ENCODE data around the gene JPH3.

DNA sequence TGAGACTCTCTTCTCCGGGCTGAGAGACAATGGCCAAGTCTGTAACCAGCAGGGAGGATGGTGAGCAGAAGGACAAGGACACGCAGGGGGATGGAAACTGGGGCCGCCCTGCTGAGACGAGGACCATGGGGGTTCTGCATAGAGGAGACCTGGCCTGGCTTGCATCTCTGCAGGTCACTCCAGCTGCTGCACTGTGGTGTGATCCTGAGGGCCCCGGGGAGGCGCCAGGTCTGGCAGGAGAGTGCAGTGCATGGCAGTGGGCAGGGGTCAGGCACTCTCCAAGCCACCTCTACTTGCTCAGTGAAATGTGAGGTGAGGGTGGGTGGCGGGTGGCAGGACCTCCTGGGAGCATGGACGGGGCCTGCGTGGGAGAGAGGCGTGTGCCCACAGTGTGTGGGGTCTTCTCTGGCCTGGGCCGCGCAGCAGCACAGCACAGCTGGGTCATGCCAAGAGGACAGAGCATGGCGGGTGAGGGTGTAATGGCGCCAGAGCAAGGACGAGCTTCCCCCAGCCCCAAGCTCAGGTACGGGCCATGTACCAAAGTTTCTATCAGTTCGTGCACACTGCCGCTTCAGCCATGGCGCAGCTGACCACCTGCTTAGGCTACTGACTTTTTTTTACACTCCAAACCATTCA lies 120.4 kb downstream of the JPH3 start:
- TF ChIP-seq, protein P1, sequence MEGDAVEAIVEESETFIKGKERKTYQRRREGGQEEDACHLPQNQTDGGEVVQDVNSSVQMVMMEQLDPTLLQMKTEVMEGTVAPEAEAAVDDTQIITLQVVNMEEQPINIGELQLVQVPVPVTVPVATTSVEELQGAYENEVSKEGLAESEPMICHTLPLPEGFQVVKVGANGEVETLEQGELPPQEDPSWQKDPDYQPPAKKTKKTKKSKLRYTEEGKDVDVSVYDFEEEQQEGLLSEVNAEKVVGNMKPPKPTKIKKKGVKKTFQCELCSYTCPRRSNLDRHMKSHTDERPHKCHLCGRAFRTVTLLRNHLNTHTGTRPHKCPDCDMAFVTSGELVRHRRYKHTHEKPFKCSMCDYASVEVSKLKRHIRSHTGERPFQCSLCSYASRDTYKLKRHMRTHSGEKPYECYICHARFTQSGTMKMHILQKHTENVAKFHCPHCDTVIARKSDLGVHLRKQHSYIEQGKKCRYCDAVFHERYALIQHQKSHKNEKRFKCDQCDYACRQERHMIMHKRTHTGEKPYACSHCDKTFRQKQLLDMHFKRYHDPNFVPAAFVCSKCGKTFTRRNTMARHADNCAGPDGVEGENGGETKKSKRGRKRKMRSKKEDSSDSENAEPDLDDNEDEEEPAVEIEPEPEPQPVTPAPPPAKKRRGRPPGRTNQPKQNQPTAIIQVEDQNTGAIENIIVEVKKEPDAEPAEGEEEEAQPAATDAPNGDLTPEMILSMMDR (IDR thresholded peaks at IDR 0.05; ENCODE audit: poor library complexity), result no peak
- no peak for TF ChIP-seq EZH2 (IDR thresholded peaks at IDR 0.05; ENCODE audit: borderline replicate concordance)
